Neuron (in vitro differentiated cells): ENCODE results near the gene SMARCAD1.
"Not testable (repeated sequence)": the region's sequence is repeated elsewhere in the genome, so short reads cannot be mapped to it uniquely, and the experiment has no call there.

Source experiments
- H2AFZ ChIP-seq: one replicate; pipeline ENCODE4 v1.6.1; 2013; ENCODE audit warnings: low read depth, mild to moderate bottlenecking, inconsistent platforms, low read length, moderate library complexity
- H3K27me3 ChIP-seq: one replicate; pipeline ENCODE4 v1.6.1; 2013; ENCODE audit warnings: low read length; ENCODE audit not compliant: insufficient read depth
- H3K36me3 ChIP-seq: one replicate; pipeline ENCODE4 v1.6.1; 2013; ENCODE audit warnings: low read length; ENCODE audit not compliant: insufficient read depth
- H3K4me1 ChIP-seq: one replicate; pipeline ENCODE4 v1.6.1; 2013; ENCODE audit warnings: low read length; ENCODE audit not compliant: insufficient read depth
- H3K4me3 ChIP-seq: 2 replicates; pipeline ENCODE4 v1.5.1; 2013; ENCODE audit warnings: mild to moderate bottlenecking, low read length, moderate library complexity
- H3K9me3 ChIP-seq: one replicate; pipeline ENCODE4 v1.6.1; 2013; ENCODE audit warnings: low read length

The SMARCAD1 gene

DNA sequence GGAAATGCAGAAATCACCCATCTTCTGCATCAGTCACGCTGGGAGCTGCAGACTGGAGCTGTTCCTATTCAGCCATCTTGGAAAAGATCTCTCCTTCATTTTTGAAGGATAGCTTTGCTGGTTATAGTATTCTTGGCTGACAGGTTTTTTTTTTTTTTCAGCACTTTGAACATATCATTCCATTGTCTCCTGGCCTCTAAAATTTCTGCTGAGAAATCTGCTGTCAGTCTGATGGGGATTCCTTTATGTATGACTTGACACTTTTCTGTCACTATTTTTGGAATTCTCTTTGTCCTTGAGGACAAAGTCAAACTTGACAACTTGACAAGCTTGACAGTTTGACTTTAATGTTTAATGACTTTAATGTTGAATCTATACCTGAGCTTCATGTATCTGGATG, 118.2 kb downstream of the SMARCAD1 start:
- H3K4me1 ChIP-seq, result no peaks in the 10 kb centered on the region
- H3K36me3 ChIP-seq, result no peaks in the 10 kb centered on the region
- H3K4me3 ChIP-seq, result no peak overlapping the region
- no peaks in the 10 kb centered on the region for H3K27me3 ChIP-seq
- H2AFZ ChIP-seq, result no peak overlapping the region
- peaks cover 8% of the 10 kb centered on the region for H3K9me3 ChIP-seq

DNA sequence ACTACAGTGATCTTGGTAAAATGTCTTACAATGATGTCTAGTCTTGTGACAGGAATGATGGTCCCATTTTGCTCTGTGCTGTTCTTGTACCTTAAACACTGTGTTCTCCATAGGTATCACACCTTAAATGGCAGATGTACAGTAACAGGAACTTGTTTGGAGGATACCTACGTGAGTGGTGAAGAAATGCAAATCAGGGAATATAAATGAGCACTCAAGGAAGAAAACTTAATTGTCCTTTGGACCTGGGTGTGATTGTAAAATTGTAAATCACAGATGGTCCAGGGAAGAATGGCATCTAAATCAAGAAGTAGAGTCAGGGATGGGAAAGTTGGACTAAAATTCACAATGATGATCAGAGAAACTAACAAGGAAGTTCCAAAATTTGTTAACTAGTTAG, 122.3 kb downstream of the SMARCAD1 start:
- Histone ChIP-seq H3K27me3 (no peaks in the 10 kb centered on the region), H2AFZ (no peak overlapping the region), H3K4me3 (no peak overlapping the region), H3K4me1 (peaks cover 12% of the 10 kb centered on the region), H3K9me3 (peaks cover 8% of the 10 kb centered on the region), H3K36me3 (no peaks in the 10 kb centered on the region)

DNA sequence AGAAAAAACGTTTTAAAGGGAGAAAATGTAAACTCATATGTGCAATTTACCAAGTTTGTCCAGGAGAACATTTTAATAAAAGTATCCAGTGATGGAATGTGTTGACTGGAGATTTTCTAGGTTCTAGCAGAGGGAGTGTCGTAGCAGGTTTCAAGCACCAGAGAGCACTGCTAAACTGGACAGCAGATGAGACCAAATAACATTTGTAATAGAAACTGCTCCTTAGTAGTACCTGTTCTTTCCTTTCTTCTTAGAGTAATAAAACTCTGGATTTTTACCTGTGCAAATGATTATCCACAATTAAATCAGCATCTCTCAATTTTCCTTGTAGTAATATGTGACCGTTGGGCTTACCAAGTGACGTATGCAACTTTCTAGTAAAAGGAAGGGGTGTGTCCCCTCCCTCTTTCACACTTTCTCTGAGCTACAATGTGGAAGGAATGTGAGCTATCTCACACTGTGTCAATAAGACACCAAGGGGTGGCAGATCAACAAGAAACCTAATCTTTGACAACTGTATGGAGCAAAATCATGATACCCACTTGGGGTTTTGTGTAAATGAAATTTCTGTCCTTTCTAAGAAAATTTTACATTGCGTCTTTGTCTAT, 125.4 kb downstream of the SMARCAD1 start:
- Histone ChIP-seq H3K4me3 (no peak overlapping the region), H2AFZ (no peak overlapping the region), H3K9me3 (no peaks in the 10 kb centered on the region), H3K4me1 (peaks cover 12% of the 10 kb centered on the region), H3K27me3 (no peaks in the 10 kb centered on the region), H3K36me3 (no peaks in the 10 kb centered on the region)

DNA sequence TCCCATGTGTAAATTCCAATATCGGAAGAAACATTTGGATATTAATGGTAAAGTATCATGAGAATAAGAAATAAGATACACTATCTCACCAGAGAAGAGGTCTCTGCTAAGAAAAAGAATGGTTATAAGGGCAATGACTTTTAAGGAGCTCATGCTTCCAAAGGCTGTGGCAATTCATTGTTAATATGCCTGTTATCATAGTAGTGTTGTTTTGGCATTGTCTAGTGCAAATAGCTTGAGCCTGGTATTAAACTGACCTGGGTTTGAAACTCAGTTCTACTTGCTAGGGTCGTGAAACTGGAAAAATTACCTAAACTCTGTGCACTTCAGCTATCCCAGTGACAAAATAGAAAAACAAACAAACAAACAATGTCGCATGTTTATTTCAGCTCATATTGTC, 126.2 kb downstream of the SMARCAD1 start:
- Histone ChIP-seq H3K4me3 (no peak overlapping the region), H2AFZ (no peak overlapping the region), H3K9me3 (no peaks in the 10 kb centered on the region), H3K4me1 (peaks cover 12% of the 10 kb centered on the region), H3K27me3 (no peaks in the 10 kb centered on the region), H3K36me3 (no peaks in the 10 kb centered on the region)

DNA sequence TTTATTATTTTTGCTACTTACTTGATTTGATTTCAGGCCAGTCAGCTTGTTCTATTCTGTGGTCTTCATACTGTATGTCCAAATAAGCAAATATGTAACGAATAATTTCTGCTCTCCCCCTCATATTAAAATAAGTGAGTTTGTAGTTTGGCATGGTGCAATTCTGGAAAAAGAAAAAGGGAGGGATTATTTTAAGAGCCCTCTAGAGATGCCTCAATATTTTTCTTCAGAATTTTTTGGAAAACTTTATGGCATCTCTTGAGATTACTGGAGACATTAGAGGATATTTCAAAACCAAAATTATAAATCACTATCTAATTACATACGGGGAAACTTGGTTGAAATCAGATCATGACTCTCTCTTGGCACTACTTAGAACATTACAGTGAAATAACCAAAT, 126.8 kb downstream of the SMARCAD1 start:
- Histone ChIP-seq H3K4me1 (peaks cover 12% of the 10 kb centered on the region), H3K36me3 (no peaks in the 10 kb centered on the region), H3K9me3 (no peaks in the 10 kb centered on the region), H2AFZ (no peak overlapping the region), H3K4me3 (no peak overlapping the region), H3K27me3 (no peaks in the 10 kb centered on the region)

DNA sequence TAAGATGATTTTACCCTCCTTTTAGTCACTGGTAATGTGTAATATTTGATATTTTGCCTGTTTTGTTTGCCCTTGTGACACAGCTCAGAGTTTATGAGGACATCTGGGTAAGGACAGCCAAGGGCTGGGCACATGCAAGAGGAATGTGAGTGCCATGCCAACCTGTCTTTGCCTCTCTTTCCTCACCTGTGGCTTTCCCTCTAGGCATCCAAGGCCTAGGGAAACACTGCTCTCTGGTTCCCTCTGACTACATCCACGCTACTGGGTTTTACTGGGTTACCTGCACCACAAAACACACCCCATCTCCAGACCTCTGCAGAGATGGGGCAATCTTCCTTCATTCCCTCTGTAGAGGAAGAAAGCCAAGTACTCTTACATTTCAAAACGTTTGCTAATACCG, 127.3 kb downstream of the SMARCAD1 start:
- Histone ChIP-seq H3K9me3 (no peaks in the 10 kb centered on the region), H3K27me3 (no peaks in the 10 kb centered on the region), H3K4me3 (no peak overlapping the region), H3K4me1 (peaks cover 12% of the 10 kb centered on the region), H3K36me3 (no peaks in the 10 kb centered on the region), H2AFZ (no peak overlapping the region)

DNA sequence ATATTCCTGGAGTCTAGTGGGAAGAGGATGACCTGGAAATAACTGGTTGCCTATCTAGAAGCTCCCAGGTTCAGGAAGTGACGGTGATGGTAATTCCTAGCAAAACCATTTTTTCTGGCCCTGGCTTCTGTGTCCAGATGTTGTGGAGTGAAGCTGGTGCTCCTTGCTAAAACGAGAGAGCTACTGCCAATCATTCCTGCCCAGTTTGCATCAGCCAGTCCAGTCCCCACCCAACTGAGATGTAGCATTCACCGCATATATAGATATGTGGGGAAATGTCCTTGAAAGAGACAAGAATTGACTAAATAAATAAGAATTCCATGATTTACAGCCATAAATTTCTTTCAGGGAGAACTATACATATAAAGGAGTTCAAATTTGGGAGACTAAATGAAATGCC, 128.6 kb downstream of the SMARCAD1 start:
- Histone ChIP-seq H3K27me3 (no peaks in the 10 kb centered on the region), H3K4me3 (no peak overlapping the region), H3K4me1 (peaks cover 12% of the 10 kb centered on the region), H2AFZ (no peak overlapping the region), H3K9me3 (no peaks in the 10 kb centered on the region), H3K36me3 (no peaks in the 10 kb centered on the region)

DNA sequence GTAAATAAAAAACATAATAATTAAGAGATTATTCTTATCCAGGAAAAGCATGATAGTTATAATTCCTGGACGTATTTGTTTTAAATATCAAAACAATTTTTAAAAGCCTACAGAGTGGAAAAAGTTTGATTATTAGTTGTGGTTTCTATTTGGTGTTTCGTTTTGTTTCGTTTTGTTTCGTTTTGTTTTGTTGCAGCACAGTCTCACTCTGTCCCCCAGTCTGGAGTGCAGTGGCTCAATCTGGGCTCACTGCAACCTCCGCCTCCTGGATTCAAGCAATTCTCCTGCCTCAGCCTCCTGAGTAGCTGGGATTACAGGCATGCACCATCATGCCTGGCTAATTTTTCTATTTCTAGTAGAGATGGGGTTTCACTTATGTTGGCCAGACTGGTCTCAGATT, 129.1 kb downstream of the SMARCAD1 start:
- H3K36me3 ChIP-seq, H3K4me3 ChIP-seq, H2AFZ ChIP-seq, H3K27me3 ChIP-seq, H3K9me3 ChIP-seq: not testable (repeated sequence)
- peaks cover 12% of the 10 kb centered on the region for H3K4me1 ChIP-seq

DNA sequence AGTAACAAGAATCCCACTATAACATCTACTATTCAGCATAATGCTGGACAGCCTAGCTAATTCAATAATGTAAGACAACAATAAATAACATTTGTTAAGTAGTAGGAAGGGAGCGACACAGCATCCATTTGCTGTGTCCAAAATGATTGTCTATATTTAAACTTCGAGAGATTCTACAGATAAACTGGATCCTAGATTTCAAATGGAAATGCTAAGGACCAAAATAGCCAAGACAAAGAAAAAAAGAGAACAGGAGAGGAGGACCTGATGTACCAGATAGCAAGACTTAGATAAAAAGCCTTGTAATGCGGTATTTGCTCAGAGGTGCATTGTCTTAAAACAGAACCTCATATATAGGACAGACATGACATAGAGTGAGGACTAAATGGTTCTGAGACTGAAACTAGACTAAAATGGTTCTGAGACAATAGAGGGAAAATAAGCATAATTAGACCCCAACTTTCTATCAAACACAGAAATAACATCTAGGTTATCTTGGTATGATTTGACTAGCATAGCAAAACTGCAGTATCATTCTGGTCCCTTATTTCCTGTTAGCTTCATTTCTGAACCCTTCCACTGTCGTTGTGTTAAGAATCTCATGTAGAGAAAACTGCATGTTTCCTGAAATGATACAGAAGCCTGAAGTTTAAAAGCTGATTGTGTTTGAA, 131.2 kb downstream of the SMARCAD1 start:
- Histone ChIP-seq H3K9me3 (no peaks in the 10 kb centered on the region), H2AFZ (no peak overlapping the region), H3K4me1 (peaks cover 4% of the 10 kb centered on the region), H3K4me3 (no peak overlapping the region), H3K36me3 (no peaks in the 10 kb centered on the region), H3K27me3 (no peaks in the 10 kb centered on the region)

DNA sequence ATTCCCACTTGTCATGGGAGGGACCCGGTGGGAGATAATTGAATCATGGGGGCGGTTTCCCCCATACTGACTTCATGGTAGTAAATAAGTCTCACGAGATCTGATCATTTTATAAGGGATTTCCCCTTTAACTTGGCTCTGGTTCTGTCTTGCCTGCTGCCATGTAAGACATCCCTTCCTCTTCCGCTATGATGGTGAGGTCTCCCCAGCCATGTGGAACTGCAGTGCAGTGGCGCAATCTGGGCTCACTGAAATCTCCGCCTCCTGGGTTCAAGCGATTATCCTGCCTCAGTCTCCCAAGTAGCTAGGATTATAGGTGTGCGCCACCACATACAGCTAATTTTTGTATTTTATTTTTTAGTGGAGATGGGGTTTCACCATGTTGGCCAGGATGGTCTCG, 132.1 kb downstream of the SMARCAD1 start:
- H3K9me3 ChIP-seq, result no peaks in the 10 kb centered on the region
- no peaks in the 10 kb centered on the region for H3K4me1 ChIP-seq
- no peak overlapping the region for H2AFZ ChIP-seq
- H3K36me3 ChIP-seq, result no peaks in the 10 kb centered on the region
- no peak overlapping the region for H3K4me3 ChIP-seq
- H3K27me3 ChIP-seq, result no peaks in the 10 kb centered on the region
